GM18861 (cell line): Measurements from ENCODE around the gene KSR1.
"Not testable (repeated sequence)": the region's sequence is repeated elsewhere in the genome, so short reads cannot be mapped to it uniquely, and the experiment has no call there.

Experiments used
- ATAC-seq: cut with Tn5 transposase; IDR thresholded peaks from one replicate; pipeline ENCODE4 v1.9.1; 2021; ENCODE audit not compliant: unreplicated experiment

Gene KSR1

DNA sequence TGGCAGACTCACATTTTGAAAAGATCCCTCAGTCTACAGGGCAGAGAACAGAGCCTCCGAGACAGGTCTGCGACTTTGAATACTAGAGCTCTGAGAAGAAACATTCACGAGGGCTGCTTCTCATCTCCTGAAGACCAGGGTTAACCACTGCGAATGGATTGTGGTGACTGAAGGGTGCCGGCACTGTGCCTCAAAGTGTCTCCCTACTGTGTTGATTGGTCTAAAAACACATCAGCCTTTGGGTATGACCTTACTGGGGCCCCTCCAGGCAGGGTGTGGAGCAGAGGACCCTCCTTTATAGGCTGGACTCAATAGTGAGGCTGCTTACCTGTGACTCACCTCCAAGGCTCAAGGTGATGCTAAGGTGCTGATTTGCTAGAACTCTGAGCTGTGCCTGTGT, 172.1 kb downstream of the KSR1 start:
- no peak for ATAC-seq

DNA sequence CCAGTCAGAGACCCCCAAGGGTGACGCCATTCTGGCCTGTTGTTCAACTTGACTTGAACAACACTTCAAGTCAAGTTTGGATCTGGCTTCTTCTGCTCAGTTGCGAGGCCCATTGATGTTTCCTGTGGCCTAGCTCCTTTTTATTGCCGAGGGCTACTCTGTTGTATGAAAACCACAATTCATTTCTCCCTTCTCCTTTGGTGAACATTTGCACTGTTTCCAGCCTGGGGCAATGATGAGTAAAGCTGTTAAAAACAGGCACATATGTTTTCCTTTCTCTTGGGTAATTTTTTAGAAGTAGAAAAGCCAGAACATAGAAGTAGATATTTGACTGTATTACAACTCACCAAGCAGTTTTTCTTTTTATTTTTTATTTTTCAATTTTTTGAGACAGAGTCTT, 173.0 kb downstream of the KSR1 start:
- not testable (repeated sequence) for ATAC-seq

DNA sequence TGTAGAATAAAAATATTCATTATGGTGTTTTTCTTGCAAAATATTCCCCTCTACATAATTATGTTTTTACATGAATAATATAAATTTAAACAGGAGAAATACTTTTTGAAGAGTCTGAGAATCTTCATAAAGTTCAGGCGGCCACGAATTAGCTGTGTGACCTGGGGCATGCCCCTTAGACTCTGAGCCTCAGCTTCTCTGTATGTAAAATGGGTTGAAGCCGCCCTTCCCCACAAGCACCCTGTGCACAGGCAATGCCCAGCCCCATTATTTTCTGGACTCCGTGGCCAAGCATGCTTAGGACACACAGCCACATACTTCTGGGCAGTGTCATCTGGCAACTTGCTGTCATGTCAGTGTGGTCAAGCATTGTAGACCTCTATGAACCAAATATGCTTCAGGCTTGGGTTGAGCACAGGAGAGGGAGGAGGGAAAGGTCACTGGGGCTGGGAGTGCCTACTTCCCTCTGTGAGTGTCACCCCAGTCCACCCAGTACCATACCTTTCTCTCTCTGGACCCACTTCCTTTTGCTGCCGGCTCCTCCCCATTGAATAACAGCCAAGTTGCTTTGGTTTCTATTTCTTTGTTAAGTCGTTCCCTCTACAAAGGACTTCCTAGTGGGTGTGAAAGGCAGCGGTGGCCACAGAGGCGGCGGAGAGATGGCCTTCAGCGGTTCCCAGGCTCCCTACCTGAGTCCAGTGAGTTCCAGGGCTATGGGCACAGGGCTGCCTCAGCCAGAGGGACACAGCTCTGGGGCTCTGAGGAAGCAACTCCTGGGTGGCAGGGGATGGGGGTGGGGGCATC, 174.6 kb downstream of the KSR1 start, which contains the start of gene LGALS9:
Gene LGALS9 (plus strand): TSS at position 582 of the 804 bp plus-strand sequence. CDS start 78 bp downstream, at position 660.
- no peak for ATAC-seq

DNA sequence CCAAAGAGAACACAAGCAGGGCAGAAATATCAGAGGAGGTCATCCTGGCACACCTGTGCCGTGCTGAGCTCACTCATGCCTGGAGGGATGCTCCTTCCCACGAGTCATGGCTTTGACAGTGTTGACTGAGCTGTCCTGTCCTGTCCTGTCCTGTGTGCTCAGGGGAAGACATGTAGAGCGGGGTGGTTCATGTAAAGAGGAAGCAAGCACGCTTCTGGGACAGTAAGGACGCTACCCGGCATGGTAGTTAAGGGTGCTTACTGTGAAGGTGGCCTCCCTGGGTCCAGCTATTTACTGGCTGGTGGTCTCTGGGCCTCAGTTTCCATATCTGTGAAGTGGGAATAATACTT, 175.1 kb downstream of the KSR1 start:
- ATAC-seq = no peak

DNA sequence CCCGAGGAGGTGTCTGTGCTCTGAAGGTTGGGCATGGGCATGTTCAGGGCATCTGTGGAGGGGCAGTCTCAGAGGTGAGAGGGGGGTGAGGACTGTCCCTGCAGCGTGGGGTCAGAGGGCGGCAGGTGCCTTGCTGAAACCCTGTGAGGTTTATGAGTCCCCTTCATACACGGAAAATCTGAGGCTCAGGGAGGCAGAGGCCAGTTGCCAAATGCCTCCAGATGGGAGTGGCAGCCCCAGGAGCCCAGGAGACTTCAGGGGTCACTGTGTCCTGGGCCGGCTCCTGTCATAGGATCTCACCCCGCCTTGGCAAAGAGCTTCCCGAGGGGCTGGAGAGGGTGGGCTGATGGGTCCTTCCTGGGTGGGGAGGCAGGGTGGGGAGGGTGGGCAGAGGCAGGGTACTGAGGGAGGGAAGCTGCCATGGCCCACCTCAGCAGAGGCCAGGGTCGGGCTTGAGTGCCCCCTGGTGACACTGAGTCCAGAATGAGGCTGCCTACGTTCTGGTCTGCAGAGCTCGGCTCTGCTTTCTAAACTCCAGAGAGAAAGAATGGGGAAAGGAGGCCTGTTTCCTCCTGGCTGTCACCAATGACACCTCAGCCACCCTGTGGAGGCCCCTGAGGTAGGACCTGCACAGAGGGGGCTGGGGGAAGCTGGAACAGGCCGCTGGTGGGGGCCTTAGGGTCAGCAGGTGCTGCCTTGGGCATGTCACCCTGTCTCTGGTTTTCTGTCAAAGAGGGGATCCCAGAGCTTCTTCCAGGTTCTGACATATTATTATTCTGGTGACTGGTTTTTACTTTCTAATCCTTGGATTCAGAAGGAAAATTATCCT, 175.9 kb downstream of the KSR1 start:
- no peak for ATAC-seq

DNA sequence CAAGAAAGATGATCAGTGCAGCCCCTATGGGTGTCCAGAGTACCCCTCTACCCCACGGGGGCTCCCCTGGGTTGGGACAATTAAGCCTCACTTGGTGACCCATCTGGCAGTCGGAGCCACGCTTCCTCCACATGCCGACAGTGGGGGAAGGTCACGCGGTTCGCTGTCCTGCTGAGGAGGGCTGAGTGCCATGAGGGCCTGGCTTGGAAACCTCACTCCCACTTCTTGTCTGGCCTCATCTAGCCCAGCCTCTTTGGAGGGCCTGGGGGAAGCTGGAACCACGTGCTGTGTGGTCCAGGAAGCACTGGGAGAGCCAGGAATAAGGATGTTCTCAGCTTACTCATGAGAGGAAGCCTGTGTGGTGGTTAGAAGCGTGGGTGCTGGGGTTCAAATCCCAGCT, 176.5 kb downstream of the KSR1 start:
- ATAC-seq = not testable (repeated sequence)

DNA sequence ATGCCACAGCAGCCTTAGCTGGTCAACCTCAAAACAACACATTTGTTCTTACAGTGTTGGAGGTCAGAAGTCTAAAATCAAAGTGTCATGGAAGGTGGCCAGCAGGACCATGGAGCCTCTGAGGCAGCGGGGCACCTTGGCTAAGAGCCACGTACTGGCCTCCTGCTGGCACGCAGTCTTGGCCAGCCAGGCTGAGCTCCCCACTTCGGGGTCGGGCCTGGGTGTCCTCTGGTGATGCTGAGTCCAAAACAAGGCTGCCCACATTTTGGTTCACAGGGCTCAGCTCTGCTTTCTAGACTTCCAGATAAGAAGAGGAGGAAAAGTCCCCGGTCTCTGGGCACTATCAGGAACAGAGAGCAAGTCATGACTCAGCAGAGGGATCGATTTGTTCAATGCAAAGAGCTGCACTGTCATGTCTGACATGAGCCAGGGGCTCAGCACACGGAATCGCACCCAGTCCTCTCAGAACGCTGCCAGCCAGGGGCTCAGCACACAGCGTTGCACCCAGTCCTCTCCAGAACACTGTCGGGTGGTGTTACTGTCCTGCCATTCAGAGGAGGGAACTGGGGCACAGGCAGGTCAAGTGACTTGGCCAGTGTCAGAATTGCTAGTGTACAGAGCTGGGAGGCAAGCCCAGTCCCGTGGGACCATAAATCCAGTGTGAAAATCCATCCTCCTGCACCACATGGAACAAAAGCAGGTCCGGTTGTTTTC, 177.2 kb downstream of the KSR1 start:
- ATAC-seq = no peak

DNA sequence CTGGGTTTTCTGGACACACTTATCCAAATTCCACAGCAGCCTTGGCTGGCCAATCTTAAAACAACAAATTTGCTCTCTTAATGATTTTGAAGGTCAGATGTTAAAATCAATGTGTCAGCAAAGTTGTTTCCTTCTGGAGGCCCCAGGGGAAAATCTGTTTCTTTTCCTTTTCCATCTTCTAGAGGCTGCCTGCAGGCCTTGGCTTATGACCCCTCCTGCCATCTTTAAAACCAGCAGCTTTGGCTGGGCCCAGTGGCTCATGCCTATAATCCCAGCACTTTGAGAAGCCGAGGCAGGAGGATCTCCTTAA, 177.7 kb downstream of the KSR1 start:
- no peak for ATAC-seq

DNA sequence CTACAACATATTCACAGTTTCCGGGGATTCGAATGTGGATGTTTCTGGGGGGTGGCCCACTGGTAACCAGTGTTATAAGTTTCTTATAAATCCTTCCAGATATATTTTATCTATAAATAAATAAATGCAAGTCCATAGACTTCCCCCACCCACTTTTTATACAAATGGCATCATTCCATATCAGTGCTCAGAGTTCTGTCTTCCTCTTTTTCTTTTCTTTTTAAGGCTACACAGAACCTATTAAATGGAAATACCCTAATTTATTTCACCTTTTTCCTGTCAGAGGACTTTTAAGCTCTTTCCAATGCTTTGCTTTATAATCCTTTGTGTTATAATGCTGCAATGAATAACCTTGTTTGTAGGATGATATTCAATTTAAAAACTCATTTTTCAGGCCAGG, 178.5 kb downstream of the KSR1 start:
- ATAC-seq = no peak

DNA sequence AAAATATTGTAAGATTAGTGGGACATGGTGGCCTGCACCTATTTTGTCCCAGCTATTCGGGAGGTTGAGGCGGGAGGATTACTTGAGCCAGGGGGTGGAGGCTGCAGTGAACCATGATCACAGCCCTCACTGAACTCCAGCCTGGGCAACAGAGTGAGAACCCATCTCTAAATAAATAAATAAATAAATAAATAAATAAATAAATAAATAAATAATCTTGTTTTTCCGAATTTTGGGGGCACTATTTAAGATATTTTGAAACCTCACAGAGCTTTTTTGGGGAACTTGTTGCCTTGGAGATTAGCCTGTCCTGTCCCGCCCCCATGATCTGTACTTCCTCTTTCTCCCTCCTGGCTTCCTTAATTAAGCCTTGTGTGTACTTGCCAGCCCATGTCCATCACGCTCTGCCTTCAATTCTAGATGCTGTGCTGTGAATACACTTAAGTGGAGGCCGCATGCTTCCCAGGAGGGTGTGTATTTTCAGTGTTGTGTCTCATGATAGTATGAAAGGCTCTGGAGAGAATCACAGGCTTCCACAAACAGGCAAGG, 179.1 kb downstream of the KSR1 start:
- no peak for ATAC-seq

DNA sequence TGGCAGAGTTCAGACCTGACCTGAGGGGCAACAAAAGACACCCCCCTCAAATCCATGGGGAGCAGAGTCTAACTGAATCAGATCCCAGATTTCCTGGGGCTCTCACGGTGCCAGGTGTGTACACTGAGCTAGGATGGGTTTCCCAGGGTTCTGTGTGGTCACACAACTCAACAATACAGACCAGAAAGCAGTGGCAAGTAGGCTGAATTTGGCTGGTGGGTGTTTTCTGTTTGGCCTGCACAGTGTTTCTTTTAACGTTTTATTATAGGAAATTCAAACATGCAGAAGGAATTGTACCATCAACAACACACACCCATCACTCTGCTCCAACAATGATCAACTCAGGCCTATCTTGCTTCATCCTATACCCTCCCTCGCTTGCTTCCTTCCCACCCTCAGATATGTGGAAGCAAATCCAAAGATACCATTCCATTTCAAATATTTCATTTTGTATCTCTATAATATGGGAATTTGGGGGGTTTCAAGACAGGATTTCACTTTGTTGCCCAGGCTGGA, 179.8 kb downstream of the KSR1 start:
- ATAC-seq = not testable (repeated sequence)

DNA sequence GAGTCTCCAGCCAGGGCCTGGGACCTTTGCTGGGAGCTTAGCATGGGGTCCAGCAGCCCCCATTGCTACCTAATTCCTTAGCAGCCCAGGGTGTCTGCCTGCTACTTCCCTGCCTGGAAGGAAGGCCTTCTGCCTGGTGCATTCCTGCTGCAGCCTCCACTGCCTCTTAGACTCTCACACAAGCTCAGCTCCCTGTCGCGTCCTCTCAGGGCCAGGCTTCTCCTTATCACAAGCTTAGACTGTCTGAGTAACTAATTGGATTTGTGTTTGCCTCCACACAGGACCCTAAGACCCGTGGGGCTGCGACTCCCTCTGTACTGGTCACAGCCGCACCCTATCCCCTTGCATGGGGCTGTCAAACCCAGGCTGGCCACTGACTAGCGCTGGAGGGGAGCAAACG, 181.6 kb downstream of the KSR1 start:
- not testable (repeated sequence) for ATAC-seq

DNA sequence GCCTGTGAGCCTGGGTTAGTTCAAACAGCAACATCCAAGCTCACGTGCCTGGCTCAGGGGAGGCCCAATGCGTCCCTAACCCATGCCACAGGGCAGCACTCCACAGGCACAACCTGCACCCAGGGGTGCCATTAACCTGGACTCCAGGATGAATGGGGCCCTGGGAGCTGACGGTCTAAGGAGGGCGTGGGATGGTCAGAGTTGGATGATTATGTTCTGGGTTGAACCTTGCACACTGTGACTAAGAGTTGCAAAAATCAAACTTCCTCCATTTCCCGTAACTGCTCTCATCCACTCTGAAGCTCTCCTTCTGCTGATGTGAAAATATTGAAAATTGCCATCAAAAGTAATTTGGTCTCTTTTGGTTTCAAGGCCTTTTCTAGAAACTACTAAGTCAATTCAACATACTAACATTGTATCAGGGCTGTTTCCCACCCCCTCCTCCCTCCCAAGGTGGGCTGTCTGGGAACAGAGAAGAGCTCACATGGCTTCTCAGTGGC, 182.2 kb downstream of the KSR1 start:
- ATAC-seq = not testable (repeated sequence)

DNA sequence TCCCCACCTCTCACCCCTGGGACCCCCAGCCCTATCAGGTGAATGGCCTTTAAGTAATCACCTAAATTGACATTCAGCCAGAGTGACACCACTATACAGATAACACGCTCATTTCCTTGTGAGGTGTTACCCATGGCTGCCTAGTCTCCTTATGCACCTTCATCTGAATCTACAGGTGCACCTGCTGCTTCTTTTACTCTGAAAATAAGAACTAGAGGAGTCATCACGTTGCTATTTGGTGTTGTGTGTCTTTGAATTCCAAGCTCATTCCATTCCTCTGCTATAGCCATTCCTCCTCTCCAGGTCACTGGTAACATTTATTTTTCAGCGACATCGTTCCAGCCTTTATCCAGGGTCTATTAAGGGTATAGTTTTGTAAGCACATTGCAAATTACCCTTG, 184.5 kb downstream of the KSR1 start:
- no peak for ATAC-seq

DNA sequence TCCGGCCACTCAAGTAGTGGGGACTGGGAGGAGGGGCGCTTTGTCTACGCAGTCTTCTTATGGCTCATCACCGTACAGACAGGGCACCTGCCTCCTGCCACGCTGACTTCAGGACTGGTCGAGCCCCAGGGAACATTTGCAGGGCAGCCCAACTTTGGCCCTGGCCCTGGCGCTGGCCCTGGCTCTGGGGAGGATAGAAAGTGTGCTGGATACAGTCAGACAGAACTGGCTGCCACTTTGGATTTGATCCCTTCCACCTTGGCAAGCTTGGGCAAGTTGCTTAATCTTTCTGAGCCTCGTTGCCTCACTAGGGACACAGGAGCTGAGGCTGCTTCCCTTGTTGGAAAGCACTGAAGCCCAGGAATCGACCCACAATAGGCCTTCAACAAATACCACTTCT, 188.3 kb downstream of the KSR1 start:
- no peak for ATAC-seq

DNA sequence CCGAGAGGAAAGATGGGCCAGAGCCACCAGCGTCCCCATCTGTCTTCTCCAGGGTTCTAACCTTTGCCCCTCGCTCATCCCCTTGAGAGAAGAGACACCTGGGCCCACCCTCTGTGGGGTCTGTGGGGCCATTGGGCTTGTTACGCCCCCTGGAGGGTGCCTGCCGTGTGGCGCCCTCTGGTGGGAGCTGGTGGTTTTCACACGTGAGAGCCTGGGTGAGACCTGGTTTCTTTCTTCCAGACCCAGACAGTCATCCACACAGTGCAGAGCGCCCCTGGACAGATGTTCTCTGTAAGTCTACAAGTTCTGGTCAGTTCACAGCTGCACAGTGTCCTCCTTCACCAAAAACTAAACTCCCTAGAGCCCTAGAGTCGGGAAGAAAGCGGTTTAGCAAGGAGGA, 189.4 kb downstream of the KSR1 start:
- not testable (repeated sequence) for ATAC-seq

DNA sequence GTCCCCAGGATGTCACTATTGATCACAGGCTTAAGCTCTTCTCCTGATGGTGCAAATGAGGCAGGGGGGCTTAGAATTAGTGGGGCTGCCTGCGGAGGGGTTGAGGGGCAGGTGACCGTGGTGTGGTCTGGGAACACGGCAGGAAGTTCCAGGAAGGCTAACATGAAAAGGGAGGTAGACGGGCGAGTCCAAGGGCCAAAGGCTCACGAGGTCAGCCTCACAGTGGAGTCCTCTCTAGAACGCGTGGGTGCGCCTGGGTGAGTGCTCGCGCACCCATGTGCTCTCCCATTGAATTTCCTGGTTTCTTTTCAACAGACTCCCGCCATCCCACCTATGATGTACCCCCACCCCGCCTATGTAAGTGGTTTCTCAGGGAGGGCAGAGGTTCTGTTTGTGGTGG, 190.0 kb downstream of the KSR1 start:
- ATAC-seq = no peak

DNA sequence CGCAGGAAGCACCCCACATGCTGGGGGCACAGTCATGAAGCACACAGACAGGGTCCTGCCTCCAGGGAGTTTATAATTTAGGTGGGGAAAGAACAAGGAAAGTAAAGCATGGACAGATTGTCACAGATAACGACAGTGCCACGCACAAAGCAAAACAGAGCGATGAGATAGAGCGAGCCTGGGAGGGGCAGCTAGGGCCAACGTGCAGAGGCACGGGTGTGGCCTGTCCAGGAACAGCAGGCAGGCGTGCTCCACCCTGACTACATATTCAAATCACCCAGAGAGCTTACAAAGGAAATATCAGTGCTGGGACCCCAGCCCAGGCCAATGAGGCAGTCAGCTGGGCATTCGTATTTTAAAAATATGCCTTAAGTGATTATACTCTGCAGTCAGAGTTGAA, 191.5 kb downstream of the KSR1 start:
- ATAC-seq = no peak

DNA sequence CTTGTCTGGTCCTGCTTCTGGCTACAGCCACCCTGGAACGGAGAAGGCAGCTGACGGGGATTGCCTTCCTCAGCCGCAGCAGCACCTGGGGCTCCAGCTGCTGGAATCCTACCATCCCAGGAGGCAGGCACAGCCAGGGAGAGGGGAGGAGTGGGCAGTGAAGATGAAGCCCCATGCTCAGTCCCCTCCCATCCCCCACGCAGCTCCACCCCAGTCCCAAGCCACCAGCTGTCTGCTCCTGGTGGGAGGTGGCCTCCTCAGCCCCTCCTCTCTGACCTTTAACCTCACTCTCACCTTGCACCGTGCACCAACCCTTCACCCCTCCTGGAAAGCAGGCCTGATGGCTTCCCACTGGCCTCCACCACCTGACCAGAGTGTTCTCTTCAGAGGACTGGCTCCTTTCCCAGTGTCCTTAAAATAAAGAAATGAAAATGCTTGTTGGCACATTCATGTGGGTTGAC, 192.9 kb downstream of the KSR1 start:
- not testable (repeated sequence) for ATAC-seq

DNA sequence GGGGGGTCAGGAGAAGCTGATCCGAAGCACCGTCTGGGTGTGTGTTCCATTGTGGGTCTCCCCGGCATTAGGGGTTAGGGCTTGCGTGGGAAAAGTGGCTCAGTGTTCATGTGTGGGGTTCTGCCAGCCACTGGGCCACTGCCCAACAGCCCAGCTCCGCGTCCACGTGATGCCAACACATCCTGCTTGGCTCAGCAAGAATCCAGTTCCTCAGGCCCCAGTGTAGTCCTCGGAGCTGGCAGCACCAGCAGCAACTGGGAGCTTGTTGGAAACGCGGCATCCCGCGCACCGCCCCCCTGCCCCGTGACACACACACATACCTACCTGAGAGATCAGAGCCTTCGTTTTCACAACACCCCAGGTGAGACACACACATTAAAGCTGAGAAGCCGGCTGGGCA, 193.7 kb downstream of the KSR1 start:
- no peak for ATAC-seq

DNA sequence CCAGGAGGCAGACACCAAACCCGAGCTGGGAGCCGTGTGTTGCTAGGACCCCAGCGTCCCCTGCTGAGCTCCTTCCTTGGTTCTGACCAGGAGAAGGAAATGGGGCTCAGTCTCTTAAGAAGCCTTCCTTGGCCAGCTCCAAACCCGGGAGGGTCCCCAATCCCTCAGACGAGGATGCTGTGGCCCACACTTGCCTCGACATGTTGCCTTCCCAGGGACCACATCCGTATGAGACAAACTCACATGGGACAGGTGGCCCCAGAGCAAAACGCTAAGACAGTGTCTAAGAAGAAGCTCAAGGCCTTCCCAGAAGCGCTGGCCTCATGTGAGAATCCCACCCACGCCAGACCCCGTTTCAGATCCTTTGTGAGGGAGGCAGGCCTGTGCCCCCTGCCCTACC, 194.6 kb downstream of the KSR1 start:
- no peak for ATAC-seq
